Suprapubic skin (tissue), 3 donors: ENCODE measurements around the gene LPCAT3.

Experiments used
- POLR2A ChIP-seq, 2 donors: fragments of 450-650 bp; IDR thresholded peaks; one replicate each; pipeline ENCODE4 v1.6.1; 2017; ENCODE audit warnings: antibody characterized with exemption in 2 of 2, mild to moderate bottlenecking in 2 of 2, moderate library complexity in 2 of 2
- TF ChIP-seq, protein P1 (sequence below), 2 donors: fragments of 200-600 bp in 1 of 2; fragments of 450-650 bp in 1 of 2; sonication (generic) in 1 of 2; IDR thresholded peaks; one replicate each; pipeline ENCODE4 v1.5.1; 2016 to 2019; ENCODE audit warnings: antibody characterized with exemption in 2 of 2, mild to moderate bottlenecking in 1 of 2, moderate library complexity in 1 of 2

DNA sequence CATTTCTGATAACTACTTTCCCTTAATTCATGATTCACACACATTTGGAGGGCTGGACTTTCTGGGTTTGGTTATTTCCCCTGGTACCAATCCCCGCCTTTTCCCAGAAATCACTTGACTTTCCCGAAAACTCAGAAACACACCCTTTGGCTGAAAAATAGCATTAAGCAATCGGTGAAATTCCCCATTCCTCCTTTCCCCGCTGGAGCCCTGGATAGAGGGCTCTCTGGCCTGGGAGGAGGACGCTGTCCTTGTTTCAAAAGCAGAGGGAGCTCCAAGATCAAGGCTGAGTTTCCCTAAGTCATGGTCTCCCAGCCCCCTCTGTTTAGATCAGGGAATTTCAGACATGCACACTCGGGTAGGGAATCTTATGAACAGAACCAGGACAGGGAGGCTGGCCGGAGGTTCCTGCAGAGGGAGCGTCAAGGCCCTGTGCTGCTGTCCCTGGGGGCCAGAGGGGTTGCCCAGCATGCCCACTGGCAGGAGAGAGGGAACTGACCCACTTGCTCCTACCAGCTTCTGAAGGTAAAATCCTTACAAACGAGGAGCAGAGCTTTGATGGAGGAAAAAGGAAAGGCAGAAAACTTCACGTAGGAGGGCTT is 42.2 kb upstream of the LPCAT3 start, which contains the start of gene C1S:
- TF ChIP-seq POLR2A (IDR thresholded peaks at IDR 0.05) = peak in 1 of 2 donors; percentile 39
- TF ChIP-seq, protein P1, sequence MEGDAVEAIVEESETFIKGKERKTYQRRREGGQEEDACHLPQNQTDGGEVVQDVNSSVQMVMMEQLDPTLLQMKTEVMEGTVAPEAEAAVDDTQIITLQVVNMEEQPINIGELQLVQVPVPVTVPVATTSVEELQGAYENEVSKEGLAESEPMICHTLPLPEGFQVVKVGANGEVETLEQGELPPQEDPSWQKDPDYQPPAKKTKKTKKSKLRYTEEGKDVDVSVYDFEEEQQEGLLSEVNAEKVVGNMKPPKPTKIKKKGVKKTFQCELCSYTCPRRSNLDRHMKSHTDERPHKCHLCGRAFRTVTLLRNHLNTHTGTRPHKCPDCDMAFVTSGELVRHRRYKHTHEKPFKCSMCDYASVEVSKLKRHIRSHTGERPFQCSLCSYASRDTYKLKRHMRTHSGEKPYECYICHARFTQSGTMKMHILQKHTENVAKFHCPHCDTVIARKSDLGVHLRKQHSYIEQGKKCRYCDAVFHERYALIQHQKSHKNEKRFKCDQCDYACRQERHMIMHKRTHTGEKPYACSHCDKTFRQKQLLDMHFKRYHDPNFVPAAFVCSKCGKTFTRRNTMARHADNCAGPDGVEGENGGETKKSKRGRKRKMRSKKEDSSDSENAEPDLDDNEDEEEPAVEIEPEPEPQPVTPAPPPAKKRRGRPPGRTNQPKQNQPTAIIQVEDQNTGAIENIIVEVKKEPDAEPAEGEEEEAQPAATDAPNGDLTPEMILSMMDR (IDR thresholded peaks at IDR 0.05) = peak; percentile 63 to 86
